Measurements from ENCODE around the gene ADAM12. TPM values are rescaled to one million over a fixed set of nuclear protein-coding genes. Genes with fewer than 3 reads are reported as not detected.
"Not testable (repeated sequence)": the region's sequence is repeated elsewhere in the genome, so short reads cannot be mapped to it uniquely, and the experiment has no call there.

ADAM12 gene
- total RNA-seq, 3 donors from 2014 or later: 0.34 to 0.87 (median 0.51) TPM

GRCh38 chr10:125989791-125990190, 398.5 kb downstream of the ADAM12 start:
- Mint-ChIP-seq H3K9me3 (peaks cover 8% of the 10 kb centered on the region), H3K36me3 (ENCODE audit: insufficient read depth) (no peaks in the 10 kb centered on the region), H3K4me3 (no peak overlapping the region), H3K4me1 (ENCODE audit: low read depth) (no peaks in the 10 kb centered on the region), H3K27me3 (ENCODE audit: low read depth) (no peaks in the 10 kb centered on the region)
- ATAC-seq (no peak), DNase-seq (no peak)

- ATAC-seq (no peak), DNase-seq (no peak)
- no peaks in the 10 kb centered on the region for H3K36me3 Mint-ChIP-seq (ENCODE audit: insufficient read depth)
- no peaks in the 10 kb centered on the region for H3K4me1 Mint-ChIP-seq (ENCODE audit: low read depth)
- H3K27me3 Mint-ChIP-seq (ENCODE audit: low read depth): no peaks in the 10 kb centered on the region
- no peak overlapping the region for H3K4me3 Mint-ChIP-seq
- peaks cover 7% of the 10 kb centered on the region for H3K9me3 Mint-ChIP-seq
Measured at GRCh38 chr10:125985557-125986240, 402.6 kb downstream of the ADAM12 start.

- Mint-ChIP-seq H3K27me3 (ENCODE audit: low read depth) (no peaks in the 10 kb centered on the region), H3K36me3 (ENCODE audit: insufficient read depth) (no peaks in the 10 kb centered on the region)
Measured at GRCh38 chr10:125984865-125985495, 403.3 kb downstream of the ADAM12 start.

DNA sequence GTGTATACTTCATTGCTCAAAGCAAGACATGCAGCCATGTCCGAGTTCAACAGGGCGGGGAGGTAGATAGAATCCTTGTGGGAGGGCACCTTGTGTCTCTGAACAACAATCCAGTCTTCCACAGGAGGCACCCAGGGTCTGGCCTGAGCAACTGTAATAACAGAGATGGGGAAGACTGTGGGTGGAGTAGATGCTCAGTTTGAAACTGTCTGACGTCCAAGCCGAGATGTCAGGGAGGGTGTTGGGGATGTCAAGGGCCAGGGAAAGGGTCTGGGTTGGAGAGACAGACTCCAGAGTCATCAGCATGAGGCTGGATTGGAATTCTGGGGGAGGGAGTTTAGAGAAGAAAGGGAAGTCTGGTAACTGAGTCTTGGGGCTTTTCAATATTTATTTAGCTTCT, 403.9 kb downstream of the ADAM12 start:
- no peaks in the 10 kb centered on the region for H3K36me3 Mint-ChIP-seq (ENCODE audit: insufficient read depth)
- H3K4me1 Mint-ChIP-seq (ENCODE audit: low read depth): no peaks in the 10 kb centered on the region
- H3K4me3 Mint-ChIP-seq: no peak overlapping the region
- ATAC-seq: no peak
- H3K9me3 Mint-ChIP-seq: no peaks in the 10 kb centered on the region
- no peak for DNase-seq
- no peaks in the 10 kb centered on the region for H3K27me3 Mint-ChIP-seq (ENCODE audit: low read depth)

More at GRCh38 chr10:125984865-125985495, 403.3 kb downstream of the ADAM12 start:
- no peaks in the 10 kb centered on the region for H3K4me1 Mint-ChIP-seq (ENCODE audit: low read depth)
- DNase-seq: no peak
- no peak for ATAC-seq
- no peaks in the 10 kb centered on the region for H3K9me3 Mint-ChIP-seq
- H3K4me3 Mint-ChIP-seq: no peak overlapping the region

GRCh38 chr10:125983656-125984055, 404.6 kb downstream of the ADAM12 start:
- no peak for ATAC-seq
- no peaks in the 10 kb centered on the region for H3K9me3 Mint-ChIP-seq
- H3K27me3 Mint-ChIP-seq (ENCODE audit: low read depth): no peaks in the 10 kb centered on the region
- DNase-seq: no peak
- H3K4me1 Mint-ChIP-seq (ENCODE audit: low read depth): no peaks in the 10 kb centered on the region
- no peaks in the 10 kb centered on the region for H3K36me3 Mint-ChIP-seq (ENCODE audit: insufficient read depth)
- H3K4me3 Mint-ChIP-seq: no peak overlapping the region

DNA sequence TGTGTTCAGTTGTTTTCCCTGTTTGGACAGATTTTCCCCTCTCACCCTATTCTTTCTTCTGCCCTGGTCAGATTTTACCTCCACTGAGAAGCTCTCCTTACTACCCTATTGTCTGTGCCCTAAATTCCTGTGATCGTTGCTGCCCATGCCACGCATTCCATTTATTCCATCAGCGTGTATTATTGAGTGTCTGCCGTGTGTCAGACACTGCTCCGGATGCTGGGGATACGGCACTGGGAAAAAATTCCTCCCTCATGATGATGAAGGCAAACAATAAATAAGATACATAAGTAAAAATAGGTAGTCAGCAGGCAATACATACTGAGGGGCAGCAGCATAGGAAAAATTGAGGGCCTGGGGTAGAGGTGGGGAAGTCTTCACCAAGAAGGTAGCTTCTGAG, 405.1 kb downstream of the ADAM12 start:
- ATAC-seq: no peak
- H3K36me3 Mint-ChIP-seq (ENCODE audit: insufficient read depth): no peaks in the 10 kb centered on the region
- DNase-seq: no peak
- H3K4me1 Mint-ChIP-seq (ENCODE audit: low read depth): no peaks in the 10 kb centered on the region
- H3K27me3 Mint-ChIP-seq (ENCODE audit: low read depth): no peaks in the 10 kb centered on the region
- H3K9me3 Mint-ChIP-seq: no peaks in the 10 kb centered on the region
- H3K4me3 Mint-ChIP-seq: no peak overlapping the region

GRCh38 chr10:125982260-125982948, 405.9 kb downstream of the ADAM12 start:
- DNase-seq (no peak), ATAC-seq (no peak)
- no peak overlapping the region for H3K4me3 Mint-ChIP-seq
- no peaks in the 10 kb centered on the region for H3K4me1 Mint-ChIP-seq (ENCODE audit: low read depth)
- no peaks in the 10 kb centered on the region for H3K27me3 Mint-ChIP-seq (ENCODE audit: low read depth)
- H3K9me3 Mint-ChIP-seq: no peaks in the 10 kb centered on the region
- H3K36me3 Mint-ChIP-seq (ENCODE audit: insufficient read depth): no peaks in the 10 kb centered on the region

DNA sequence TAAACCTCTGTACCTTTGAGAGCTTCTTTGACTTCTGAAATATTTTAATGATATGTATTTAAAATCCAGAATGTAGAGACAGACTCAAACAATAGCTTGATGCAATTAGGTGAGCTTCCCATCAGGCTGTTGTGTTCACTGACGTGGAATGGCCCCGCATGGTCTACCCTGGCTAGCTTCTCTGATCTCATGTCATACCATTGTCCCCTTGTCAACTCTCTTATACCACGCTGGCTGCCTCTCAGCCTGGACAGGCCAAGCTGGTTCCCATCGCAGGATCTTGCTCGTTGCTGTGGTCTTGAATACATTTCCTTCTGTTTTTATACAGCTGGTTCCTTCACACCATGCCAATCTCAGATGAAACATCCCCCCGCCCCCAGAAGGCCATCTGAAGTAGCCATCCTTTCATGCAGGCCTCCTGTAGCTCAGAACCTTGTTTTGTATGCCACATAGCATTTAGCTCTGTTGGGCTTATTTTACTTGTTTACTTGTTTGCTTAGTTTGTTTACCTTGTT, 407.7 kb downstream of the ADAM12 start:
- Mint-ChIP-seq H3K27me3 (ENCODE audit: low read depth) (peaks cover 2% of the 10 kb centered on the region), H3K9me3 (no peaks in the 10 kb centered on the region), H3K36me3 (ENCODE audit: insufficient read depth) (no peaks in the 10 kb centered on the region), H3K4me3 (no peak overlapping the region), H3K4me1 (ENCODE audit: low read depth) (no peaks in the 10 kb centered on the region)
- DNase-seq: no peak
- ATAC-seq: no peak

- DNase-seq (no peak), ATAC-seq (no peak)
- Mint-ChIP-seq H3K36me3 (ENCODE audit: insufficient read depth) (no peaks in the 10 kb centered on the region), H3K4me1 (ENCODE audit: low read depth) (no peaks in the 10 kb centered on the region), H3K9me3 (no peaks in the 10 kb centered on the region), H3K27me3 (ENCODE audit: low read depth) (peaks cover 2% of the 10 kb centered on the region), H3K4me3 (no peak overlapping the region)
Measured at GRCh38 chr10:125979976-125980375, 408.3 kb downstream of the ADAM12 start.

- H3K27me3 Mint-ChIP-seq (ENCODE audit: low read depth): peaks cover 3% of the 10 kb centered on the region
- no peak for ATAC-seq
- no peaks in the 10 kb centered on the region for H3K4me1 Mint-ChIP-seq (ENCODE audit: low read depth)
Measured at GRCh38 chr10:125976960-125977605, 411.2 kb downstream of the ADAM12 start.

DNA sequence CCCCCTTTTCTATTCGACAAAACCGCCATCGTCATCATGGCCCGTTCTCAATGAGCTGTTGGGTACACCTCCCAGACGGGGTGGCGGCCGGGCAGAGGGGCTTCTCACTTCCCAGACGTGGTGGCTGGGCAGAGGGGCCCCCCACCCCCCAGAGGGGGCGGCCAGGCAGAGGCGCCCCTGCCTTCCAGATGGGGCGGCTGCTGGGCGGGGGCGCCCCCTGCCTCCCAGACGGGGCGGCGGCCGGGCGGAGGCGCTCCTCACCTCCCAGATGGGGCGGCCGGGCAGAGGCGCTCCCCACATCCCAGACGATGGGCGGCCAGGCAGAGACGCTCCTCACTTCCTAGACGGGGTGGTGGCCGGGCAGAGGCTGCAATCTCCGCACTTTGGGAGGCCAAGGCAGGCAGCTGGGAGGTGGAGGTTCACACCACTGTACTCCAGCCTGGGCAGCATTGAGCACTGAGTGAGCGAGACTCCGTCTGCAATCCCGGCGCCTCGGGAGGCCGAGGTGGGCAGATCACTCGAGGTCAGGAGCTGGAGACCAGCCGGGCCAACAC, 418.1 kb downstream of the ADAM12 start:
- H3K36me3 Mint-ChIP-seq (ENCODE audit: insufficient read depth); H3K4me3 Mint-ChIP-seq; ATAC-seq; H3K27me3 Mint-ChIP-seq (ENCODE audit: low read depth); DNase-seq; H3K4me1 Mint-ChIP-seq (ENCODE audit: low read depth); H3K9me3 Mint-ChIP-seq: not testable (repeated sequence)

More at GRCh38 chr10:125976960-125977605, 411.2 kb downstream of the ADAM12 start:
- Mint-ChIP-seq H3K4me3 (no peak overlapping the region), H3K36me3 (ENCODE audit: insufficient read depth) (no peaks in the 10 kb centered on the region), H3K9me3 (no peaks in the 10 kb centered on the region)
- no peak for DNase-seq

GRCh38 chr10:125967533-125967932, 420.7 kb downstream of the ADAM12 start:
- H3K9me3 Mint-ChIP-seq: peaks cover 5% of the 10 kb centered on the region
- ATAC-seq (no peak), DNase-seq (no peak)
- H3K27me3 Mint-ChIP-seq (ENCODE audit: low read depth): peaks cover 3% of the 10 kb centered on the region
- H3K4me3 Mint-ChIP-seq: no peak overlapping the region
- no peaks in the 10 kb centered on the region for H3K36me3 Mint-ChIP-seq (ENCODE audit: insufficient read depth)
- H3K4me1 Mint-ChIP-seq (ENCODE audit: low read depth): no peaks in the 10 kb centered on the region

- ATAC-seq (no peak), DNase-seq (no peak)
- H3K9me3 Mint-ChIP-seq: no peaks in the 10 kb centered on the region
- no peaks in the 10 kb centered on the region for H3K36me3 Mint-ChIP-seq (ENCODE audit: insufficient read depth)
- peaks cover 3% of the 10 kb centered on the region for H3K27me3 Mint-ChIP-seq (ENCODE audit: low read depth)
- H3K4me1 Mint-ChIP-seq (ENCODE audit: low read depth): no peaks in the 10 kb centered on the region
- H3K4me3 Mint-ChIP-seq: no peak overlapping the region
Measured at GRCh38 chr10:125964558-125964957, 423.7 kb downstream of the ADAM12 start.

Measured in activated T-cell treated with anti-CD3 and anti-CD28 coated beads, Interleukin-2, amount 50 U/mL, for 4 hours (primary cell).